Hepatocyte (in vitro differentiated cells): ENCODE results near the gene ABLIM1.

ENCODE experiments used
- CTCF ChIP-seq: fragments of 200-600 bp; sonication (generic); IDR thresholded peaks from 2 replicates; pipeline ENCODE4 v1.5.1; 2016; ENCODE audit warnings: antibody characterized with exemption, mild to moderate bottlenecking; ENCODE audit not compliant: poor library complexity
- EZH2 ChIP-seq: fragments of 200-600 bp; sonication (generic); IDR thresholded peaks from 2 replicates; pipeline ENCODE4 v1.6.1; 2016; ENCODE audit warnings: antibody characterized with exemption, mild to moderate bottlenecking, borderline replicate concordance
- EZH2phosphoT487 ChIP-seq: fragments of 200-600 bp; sonication (generic); IDR thresholded peaks from one replicate; pipeline ENCODE4 v1.6.1; 2018; ENCODE audit warnings: antibody characterized with exemption, mild to moderate bottlenecking, low read depth, moderate library complexity; ENCODE audit not compliant: unreplicated experiment, severe bottlenecking

- TF ChIP-seq CTCF (peak; percentile 66), EZH2 (no peak), EZH2phosphoT487 (no peak)
Measured at GRCh38 chr10:114550756-114551635, 107.1 kb downstream of the ABLIM1 start.
